OCI-LY7 (cell line): ENCODE measurements around the gene DISC1.
"Not testable (repeated sequence)": the region's sequence is repeated elsewhere in the genome, so short reads cannot be mapped to it uniquely, and the experiment has no call there.

Source experiments
- CTCF ChIP-seq: fragments of 200-600 bp; sonication (generic); conservative IDR thresholded peaks from 2 replicates; pipeline ENCODE4 v1.5.1; 2014; ENCODE audit warnings: mild to moderate bottlenecking, antibody characterized with exemption, low read length, moderate library complexity, mixed read lengths
- EZH2phosphoT487 ChIP-seq: fragments of 200-600 bp; sonication (generic); IDR thresholded peaks from 2 replicates; pipeline ENCODE4 v1.6.1; 2018; ENCODE audit warnings: low read depth, borderline replicate concordance, mild to moderate bottlenecking, mixed run types, antibody characterized with exemption, low read length, moderate library complexity, mixed read lengths

- not testable (repeated sequence) for TF ChIP-seq CTCF, EZH2phosphoT487
Measured at GRCh38 chr1:231658223-231658622, 31.6 kb downstream of the DISC1 start.
